Neuronal stem cell (in vitro differentiated cells): ENCODE results near the gene RNF13.

Source experiments
- DNase-seq: peaks from one replicate; pipeline ENCODE4 v3.0.0-alpha.2; 2013; ENCODE audit warnings: low spot score
- H2AFZ ChIP-seq: one replicate; pipeline ENCODE4 v1.6.1; 2013; ENCODE audit warnings: mild to moderate bottlenecking, low read length, inconsistent platforms
- H2AK5ac ChIP-seq: 2 replicates; pipeline ENCODE4 v1.6.1; 2013; ENCODE audit warnings: low read depth, mild to moderate bottlenecking, inconsistent platforms, low read length, moderate library complexity, mixed read lengths
- H2BK120ac ChIP-seq: 2 replicates; pipeline ENCODE4 v1.6.1; 2013; ENCODE audit warnings: low read depth, mild to moderate bottlenecking, inconsistent platforms, low read length, moderate library complexity, mixed read lengths
- H2BK12ac ChIP-seq: one replicate; pipeline ENCODE4 v1.6.1; 2013; ENCODE audit warnings: low read length, inconsistent platforms
- H2BK15ac ChIP-seq: 2 replicates; pipeline ENCODE4 v1.6.1; 2013; ENCODE audit warnings: mild to moderate bottlenecking, low read length, inconsistent platforms, mixed read lengths
- H2BK5ac ChIP-seq: one replicate; pipeline ENCODE4 v1.6.1; 2013; ENCODE audit warnings: inconsistent platforms, mild to moderate bottlenecking, low read length, moderate library complexity
- H3K14ac ChIP-seq: one replicate; pipeline ENCODE4 v1.6.1; 2013; ENCODE audit warnings: low read length, inconsistent platforms
- H3K18ac ChIP-seq: 2 replicates; pipeline ENCODE4 v1.6.1; 2013; ENCODE audit warnings: low read length, inconsistent platforms
- H3K23ac ChIP-seq: 2 replicates; pipeline ENCODE4 v1.6.1; 2013; ENCODE audit warnings: low read depth, mild to moderate bottlenecking, mixed read lengths, low read length, inconsistent platforms; ENCODE audit not compliant: poor library complexity
- H3K27ac ChIP-seq: replicated peaks from 3 replicates; pipeline ENCODE4 v1.5.1; 2013; ENCODE audit warnings: low read length, inconsistent platforms
- H3K27me3 ChIP-seq, 3 experiments: 2 replicates each; pipeline ENCODE4 v1.6.1; 2013; ENCODE audit warnings: low read length in 3 of 3, mild to moderate bottlenecking in 2 of 3, inconsistent platforms in 1 of 3, low read depth in 1 of 3, mixed read lengths in 1 of 3, moderate library complexity in 1 of 3; ENCODE audit not compliant: control insufficient read depth in 3 of 3, insufficient read depth in 3 of 3
- H3K36me3 ChIP-seq, 2 donors: replicated peaks in 1 of 2; 2 replicates each; pipeline ENCODE4 v1.6.1; 2013; ENCODE audit warnings: low read length in 2 of 2; ENCODE audit not compliant: control insufficient read depth in 2 of 2, insufficient read depth in 2 of 2
- H3K4ac ChIP-seq: 2 replicates; pipeline ENCODE4 v1.6.1; 2013; ENCODE audit warnings: inconsistent platforms, mild to moderate bottlenecking, low read length, moderate library complexity
- H3K4me1 ChIP-seq, 2 donors: 1 replicate in 1 of 2; 2 replicates in 1 of 2; pipeline ENCODE4 v1.6.1; 2013; ENCODE audit warnings: low read length in 2 of 2, low read depth in 1 of 2; ENCODE audit not compliant: control insufficient read depth in 2 of 2, insufficient read depth in 1 of 2
- H3K4me2 ChIP-seq: one replicate; pipeline ENCODE4 v1.6.1; 2013; ENCODE audit warnings: mild to moderate bottlenecking, low read length, inconsistent platforms; ENCODE audit not compliant: insufficient read depth, poor library complexity, severe bottlenecking
- H3K4me3 ChIP-seq, 2 donors: 2 replicates each; pipeline ENCODE4 v1.5.1; 2013; ENCODE audit warnings: low read length in 2 of 2, mild to moderate bottlenecking in 2 of 2, inconsistent platforms in 1 of 2, moderate library complexity in 1 of 2
- H3K79me1 ChIP-seq: one replicate; pipeline ENCODE4 v1.6.1; 2013; ENCODE audit warnings: low read depth, mild to moderate bottlenecking, inconsistent platforms, low read length, moderate library complexity
- H3K9ac ChIP-seq: one replicate; pipeline ENCODE4 v1.6.1; 2013; ENCODE audit warnings: mild to moderate bottlenecking, low read depth, low read length, inconsistent platforms; ENCODE audit not compliant: poor library complexity
- H3K9me3 ChIP-seq, 2 donors: replicated peaks in 1 of 2; 2 replicates each; pipeline versions ENCODE3 to v1.6.1; 2013; ENCODE audit warnings: low read length in 2 of 2, mild to moderate bottlenecking in 2 of 2, inconsistent platforms in 1 of 2, low read depth in 1 of 2, mixed read lengths in 1 of 2, moderate library complexity in 1 of 2; ENCODE audit not compliant: control insufficient read depth in 2 of 2, insufficient read depth in 1 of 2
- H4K8ac ChIP-seq: one replicate; pipeline ENCODE4 v1.6.1; 2013; ENCODE audit warnings: low read depth, mild to moderate bottlenecking, inconsistent platforms, low read length, moderate library complexity
- H4K91ac ChIP-seq: one replicate; pipeline ENCODE4 v1.6.1; 2013; ENCODE audit warnings: low read length, low read depth, mild to moderate bottlenecking, inconsistent platforms; ENCODE audit not compliant: poor library complexity
- WGBS, 2 donors: extraction: QIAGEN DNeasy Blood & Tissue Kit; methylation state at CpG; one replicate each; pipeline ENCODE4 v1.1.7; 2013; ENCODE audit warnings: missing lambda C conversion rate in 2 of 2, mixed read lengths in 1 of 2; ENCODE audit not compliant: insufficient read length in 2 of 2, insufficient replicate concordance in 1 of 2; ENCODE audit errors: extremely low coverage in 2 of 2; 5-methylcytosine and 5-hydroxymethylcytosine counted together

RNF13 gene

DNA sequence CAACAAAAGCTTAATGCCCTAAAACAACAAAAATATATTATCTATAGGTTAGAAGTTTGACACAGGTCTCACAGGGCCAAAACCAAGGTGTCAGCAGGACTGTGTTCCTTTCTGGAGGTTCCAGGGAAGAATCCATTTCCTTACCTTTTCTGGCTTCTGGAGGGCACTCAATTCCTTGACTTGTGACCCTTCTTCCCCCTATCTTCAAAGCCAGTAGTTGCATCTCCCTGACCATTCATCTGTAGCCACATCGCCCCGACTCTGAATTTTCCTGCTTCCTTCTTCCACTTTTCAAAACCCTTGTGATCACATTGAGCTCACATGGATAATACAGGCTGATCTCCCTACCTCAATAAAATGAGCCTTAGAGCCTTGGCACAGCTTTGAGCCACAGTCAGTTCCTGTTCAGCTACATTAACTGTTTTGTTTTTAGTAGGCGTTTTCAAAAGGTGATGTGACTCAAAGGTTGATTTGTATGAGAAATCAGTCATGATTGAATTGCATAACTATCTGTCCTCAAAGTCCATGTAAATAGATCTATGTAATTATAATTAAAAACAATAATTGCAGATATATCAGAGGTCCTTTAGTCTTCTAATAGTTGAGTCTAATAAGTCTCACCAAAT is 145.3 kb downstream of the RNF13 start:
- no peak overlapping the region for H2BK5ac ChIP-seq
- no CpG with 5 or more reads among the region's 3 CpGs for WGBS, 2 donors
- H3K4me3 ChIP-seq = no peak overlapping the region

DNA sequence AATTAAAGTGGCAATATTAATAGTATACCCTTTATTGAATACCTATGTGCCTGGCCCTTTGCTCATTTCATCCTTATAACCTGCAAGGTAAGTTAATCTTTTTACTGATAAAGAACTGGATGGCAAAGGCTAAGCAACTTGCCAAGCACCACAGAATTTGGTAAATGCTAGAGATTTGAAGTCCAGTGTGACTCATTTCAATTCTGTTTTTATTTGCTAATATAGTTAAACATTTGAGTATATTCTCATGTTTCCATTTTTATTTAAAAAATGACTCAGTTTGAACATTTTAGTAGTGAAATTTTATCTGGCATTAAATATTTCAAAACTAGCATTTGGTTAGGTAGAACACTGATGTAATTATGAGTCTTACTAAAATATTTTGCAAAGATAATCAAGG is 146.4 kb downstream of the RNF13 start:
- Histone ChIP-seq H2AK5ac (no peak overlapping the region), H3K14ac (no peak overlapping the region), H2BK120ac (no peak overlapping the region), H4K91ac (no peak overlapping the region), H2BK15ac (no peak overlapping the region), H3K27ac (no peak overlapping the region), H3K4me1 (peaks cover 0 to 1% of the 10 kb centered on the region in 2 donors), H3K9me3 (peaks cover 0 to 7% of the 10 kb centered on the region in 2 donors), H3K23ac (no peak overlapping the region), H2BK5ac (no peak overlapping the region), H4K8ac (no peak overlapping the region), H2AFZ (no peak overlapping the region), H3K18ac (no peak overlapping the region), H3K27me3 (no peaks in the 10 kb centered on the region), H3K4me3 (no peak overlapping the region), H3K4ac (no peak overlapping the region), H3K79me1 (peaks cover 1% of the 10 kb centered on the region), H3K4me2 (no peak overlapping the region), H3K36me3 (peaks cover 5 to 95% of the 10 kb centered on the region in 2 donors), H3K9ac (no peak overlapping the region), H2BK12ac (no peak overlapping the region)
- DNase-seq = no peak

More for the DNA sequence above, 145.3 kb downstream of the RNF13 start:
- Histone ChIP-seq H2BK12ac (no peak overlapping the region), H2AK5ac (no peak overlapping the region), H2BK120ac (no peak overlapping the region), H3K4ac (no peak overlapping the region), H3K14ac (no peak overlapping the region), H3K18ac (no peak overlapping the region), H3K27ac (no peak overlapping the region), H2AFZ (no peak overlapping the region), H2BK15ac (no peak overlapping the region), H4K91ac (no peak overlapping the region), H3K23ac (no peak overlapping the region), H3K79me1 (no peaks in the 10 kb centered on the region), H3K9me3 (peaks cover 0 to 15% of the 10 kb centered on the region in 2 donors), H4K8ac (no peak overlapping the region), H3K9ac (no peak overlapping the region), H3K4me2 (no peak overlapping the region), H3K36me3 (peaks cover 5 to 95% of the 10 kb centered on the region in 2 donors), H3K4me1 (no peaks in the 10 kb centered on the region), H3K27me3 (no peaks in the 10 kb centered on the region)
- DNase-seq = no peak

DNA sequence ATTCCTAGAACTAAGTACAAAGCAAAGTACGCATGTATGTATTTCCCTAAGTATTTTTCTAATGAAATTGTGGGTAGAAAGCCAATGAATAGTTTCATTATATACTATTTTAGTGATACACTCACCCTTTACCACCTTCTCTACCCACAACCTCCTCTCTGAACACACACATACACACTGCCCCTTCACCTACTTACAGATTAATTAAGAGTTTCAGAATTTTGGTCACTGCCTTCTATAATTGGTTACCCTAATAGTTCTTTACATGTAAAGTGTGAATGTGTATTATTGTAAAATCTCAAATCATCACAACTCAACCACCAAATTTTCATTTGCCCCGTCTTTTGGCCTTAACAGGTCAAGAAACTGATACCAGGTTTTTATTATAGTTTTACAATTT is 150.5 kb downstream of the RNF13 start:
- no peak overlapping the region for H3K4ac ChIP-seq
- H4K91ac ChIP-seq = no peak overlapping the region

DNA sequence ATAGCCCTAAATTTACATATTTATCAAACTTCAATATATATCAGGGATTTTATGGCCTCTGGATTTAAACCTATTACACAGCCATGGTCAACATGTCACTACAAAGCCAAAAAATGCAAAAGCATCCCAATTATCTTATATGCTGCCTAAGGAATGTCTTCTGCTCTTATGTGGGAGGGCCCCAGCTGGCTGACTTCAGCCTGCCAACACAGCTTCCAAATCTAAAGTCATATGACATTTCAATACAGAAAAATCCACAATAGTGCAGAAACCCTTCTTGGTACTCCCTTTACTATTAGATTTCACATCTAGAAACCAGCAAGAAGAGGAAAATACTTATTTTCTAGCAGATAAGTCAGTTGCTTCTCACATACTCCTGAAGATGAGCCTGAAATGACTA is 151.3 kb downstream of the RNF13 start:
- no peak overlapping the region for H2AK5ac ChIP-seq
- peaks cover 4% of the 10 kb centered on the region for H3K79me1 ChIP-seq
- H2BK12ac ChIP-seq = no peak overlapping the region
- peaks cover 13 to 87% of the 10 kb centered on the region in 2 donors for H3K36me3 ChIP-seq
- H3K4me3 ChIP-seq = no peak overlapping the region
- no peak overlapping the region for H4K91ac ChIP-seq
- H2AFZ ChIP-seq = no peak overlapping the region
- DNase-seq = no peak
- H3K27ac ChIP-seq = no peak overlapping the region
- H3K9me3 ChIP-seq = no peaks in the 10 kb centered on the region
- peaks cover 2 to 15% of the 10 kb centered on the region in 2 donors for H3K4me1 ChIP-seq
- H3K9ac ChIP-seq = no peak overlapping the region
- no peak overlapping the region for H2BK120ac ChIP-seq
- no peak overlapping the region for H3K4me2 ChIP-seq
- H3K18ac ChIP-seq = no peak overlapping the region
- no peak overlapping the region for H4K8ac ChIP-seq
- no peak overlapping the region for H2BK5ac ChIP-seq
- no peak overlapping the region for H3K4ac ChIP-seq
- H3K14ac ChIP-seq = no peak overlapping the region
- H3K27me3 ChIP-seq = no peaks in the 10 kb centered on the region
- H2BK15ac ChIP-seq = no peak overlapping the region
- H3K23ac ChIP-seq = no peak overlapping the region

More for the DNA sequence above, 150.5 kb downstream of the RNF13 start:
- H3K27ac ChIP-seq = no peak overlapping the region
- H3K4me2 ChIP-seq = no peak overlapping the region
- H3K36me3 ChIP-seq = peaks cover 13 to 95% of the 10 kb centered on the region in 2 donors
- no peak for DNase-seq
- H2BK15ac ChIP-seq = no peak overlapping the region
- H2BK120ac ChIP-seq = no peak overlapping the region
- peaks cover 4% of the 10 kb centered on the region for H3K79me1 ChIP-seq
- H3K27me3 ChIP-seq = no peaks in the 10 kb centered on the region
- H3K18ac ChIP-seq = no peak overlapping the region
- no peak overlapping the region for H2AK5ac ChIP-seq
- H3K4me3 ChIP-seq = no peak overlapping the region
- no peak overlapping the region for H3K9ac ChIP-seq
- no peak overlapping the region for H2BK12ac ChIP-seq
- H3K23ac ChIP-seq = no peak overlapping the region
- H3K14ac ChIP-seq = no peak overlapping the region
- H3K4me1 ChIP-seq = peaks cover 2 to 15% of the 10 kb centered on the region in 2 donors
- H2BK5ac ChIP-seq = no peak overlapping the region
- no peaks in the 10 kb centered on the region for H3K9me3 ChIP-seq
- no peak overlapping the region for H2AFZ ChIP-seq
- WGBS, 2 donors = no CpG with 5 or more reads among the region's 2 CpGs
- no peak overlapping the region for H4K8ac ChIP-seq
